ENCODE measurements around the gene KIAA1549. TPM values are rescaled to one million over a fixed set of nuclear protein-coding genes. Genes with fewer than 3 reads are reported as not detected.

KIAA1549 gene
- total RNA-seq, 4 donors from 2014 or later: 2.3 to 3.2 (median 2.8) TPM

DNA sequence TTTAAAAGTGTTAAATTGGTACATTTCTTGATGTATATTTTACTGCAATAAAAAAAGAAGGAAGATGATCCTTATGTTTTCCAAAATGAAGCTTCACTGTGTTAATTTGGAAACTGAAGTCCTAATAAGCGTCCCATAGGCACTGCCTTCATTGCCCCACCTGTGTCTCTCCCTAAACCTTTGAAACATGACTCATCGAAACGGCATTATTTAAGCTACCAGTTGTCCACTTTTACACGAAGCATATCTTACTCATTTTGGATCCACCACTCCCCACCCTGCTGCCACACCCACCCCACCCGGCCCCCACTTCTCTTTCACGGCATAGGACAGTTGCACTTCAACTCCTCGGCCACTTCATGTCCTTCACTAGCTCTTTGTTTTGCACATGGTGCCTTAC is 85.5 kb downstream of the KIAA1549 start:
- Histone ChIP-seq H3K36me3 (peaks cover 0 to 22% (median 4%) of the 10 kb centered on the region in 4 donors), H3K4me1 (peaks cover 0 to 5% (median 2%) of the 10 kb centered on the region in 4 donors)

DNA sequence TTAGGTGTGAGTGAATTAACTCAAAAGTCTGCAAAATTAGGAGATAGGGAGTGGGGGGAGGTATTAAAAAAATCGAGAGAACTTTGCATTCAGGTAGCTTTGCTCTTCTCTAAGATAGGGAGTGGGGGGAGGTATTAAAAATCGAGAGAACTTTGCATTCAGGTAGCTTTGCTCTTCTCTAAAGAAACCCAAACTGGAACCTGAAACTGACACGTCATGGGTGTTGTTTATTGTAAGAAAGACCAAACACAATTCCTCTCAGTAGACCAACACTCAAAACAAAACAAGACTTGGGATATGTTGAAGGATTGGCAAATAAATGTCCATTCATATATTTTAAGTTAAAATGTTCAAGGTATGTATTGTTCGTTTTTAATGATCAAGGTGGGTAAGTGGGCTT is 87.9 kb downstream of the KIAA1549 start:
- no peak for DNase-seq (ENCODE audit: extremely low spot score)
- no peaks in the 10 kb centered on the region for H3K9me3 ChIP-seq
- WGBS: 91% methylated on average over 4 of the region's 4 CpGs
- peaks cover 0 to 8% (median 2%) of the 10 kb centered on the region in 4 donors for H3K4me1 ChIP-seq
- intact Hi-C loops (cut with DNase I): no loop called here
- no peak overlapping the region for H3K27ac ChIP-seq (replicated peaks in 1 of 4)
- no peaks in the 10 kb centered on the region for H3K27me3 ChIP-seq
- TF ChIP-seq POLR2AphosphoS5 (IDR thresholded peaks at IDR 0.05) (no peak), POLR2A (IDR thresholded peaks at IDR 0.05; ENCODE audit: low read depth) (no peak), EP300 (IDR thresholded peaks at IDR 0.05) (no peak)
- TF ChIP-seq, protein P1, sequence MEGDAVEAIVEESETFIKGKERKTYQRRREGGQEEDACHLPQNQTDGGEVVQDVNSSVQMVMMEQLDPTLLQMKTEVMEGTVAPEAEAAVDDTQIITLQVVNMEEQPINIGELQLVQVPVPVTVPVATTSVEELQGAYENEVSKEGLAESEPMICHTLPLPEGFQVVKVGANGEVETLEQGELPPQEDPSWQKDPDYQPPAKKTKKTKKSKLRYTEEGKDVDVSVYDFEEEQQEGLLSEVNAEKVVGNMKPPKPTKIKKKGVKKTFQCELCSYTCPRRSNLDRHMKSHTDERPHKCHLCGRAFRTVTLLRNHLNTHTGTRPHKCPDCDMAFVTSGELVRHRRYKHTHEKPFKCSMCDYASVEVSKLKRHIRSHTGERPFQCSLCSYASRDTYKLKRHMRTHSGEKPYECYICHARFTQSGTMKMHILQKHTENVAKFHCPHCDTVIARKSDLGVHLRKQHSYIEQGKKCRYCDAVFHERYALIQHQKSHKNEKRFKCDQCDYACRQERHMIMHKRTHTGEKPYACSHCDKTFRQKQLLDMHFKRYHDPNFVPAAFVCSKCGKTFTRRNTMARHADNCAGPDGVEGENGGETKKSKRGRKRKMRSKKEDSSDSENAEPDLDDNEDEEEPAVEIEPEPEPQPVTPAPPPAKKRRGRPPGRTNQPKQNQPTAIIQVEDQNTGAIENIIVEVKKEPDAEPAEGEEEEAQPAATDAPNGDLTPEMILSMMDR (IDR thresholded peaks at IDR 0.05): no peak
- no peak overlapping the region for H3K4me3 ChIP-seq
- H3K36me3 ChIP-seq: peaks cover 0 to 16% (median 4%) of the 10 kb centered on the region in 4 donors

More for the DNA sequence above, 85.5 kb downstream of the KIAA1549 start:
- TF ChIP-seq, protein P1 (IDR thresholded peaks at IDR 0.05): no peak
- TF ChIP-seq POLR2A (IDR thresholded peaks at IDR 0.05; ENCODE audit: low read depth): no peak
- TF ChIP-seq EP300 (IDR thresholded peaks at IDR 0.05): no peak
- no peak for TF ChIP-seq POLR2AphosphoS5 (IDR thresholded peaks at IDR 0.05)
- H3K27ac ChIP-seq (replicated peaks in 1 of 4): no peak overlapping the region
- H3K4me3 ChIP-seq: no peak overlapping the region
- H3K27me3 ChIP-seq: no peaks in the 10 kb centered on the region
- DNase-seq (ENCODE audit: extremely low spot score): no peak
- WGBS: 90% methylated on average over 7 of the region's 7 CpGs
- intact Hi-C loops (cut with DNase I): no loop called here
- H3K9me3 ChIP-seq: no peaks in the 10 kb centered on the region

DNA sequence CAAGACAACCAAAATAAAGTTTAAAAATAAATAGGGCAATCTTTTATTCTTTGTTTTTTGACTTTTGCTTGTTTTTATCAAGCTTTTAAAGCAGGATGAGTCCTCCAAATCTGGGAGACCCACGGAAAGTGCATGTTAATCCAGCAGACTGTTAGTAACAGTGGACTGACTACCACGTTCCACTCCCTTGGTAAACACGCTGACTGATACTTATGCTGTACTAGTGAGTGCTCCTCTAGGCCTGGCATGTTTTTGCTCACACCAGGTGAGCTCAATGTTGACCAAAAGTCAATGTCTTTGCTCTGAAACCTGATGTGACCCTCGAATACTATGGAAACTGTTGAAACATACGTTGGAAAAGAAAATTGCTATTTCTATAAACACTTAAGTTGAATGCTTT is 88.4 kb downstream of the KIAA1549 start:
- H3K4me3 ChIP-seq: no peak overlapping the region
- H3K36me3 ChIP-seq: peaks cover 0 to 16% (median 4%) of the 10 kb centered on the region in 4 donors
- 85% methylated on average over 5 of the region's 5 CpGs for WGBS
- H3K9me3 ChIP-seq: no peaks in the 10 kb centered on the region
- intact Hi-C loops (cut with DNase I): no loop called here
- H3K27me3 ChIP-seq: no peaks in the 10 kb centered on the region
- DNase-seq (ENCODE audit: extremely low spot score): no peak
- TF ChIP-seq POLR2A (IDR thresholded peaks at IDR 0.05; ENCODE audit: low read depth): no peak
- TF ChIP-seq EP300 (IDR thresholded peaks at IDR 0.05): no peak
- TF ChIP-seq, protein P1 (IDR thresholded peaks at IDR 0.05): no peak
- no peak for TF ChIP-seq POLR2AphosphoS5 (IDR thresholded peaks at IDR 0.05)
- H3K4me1 ChIP-seq: peaks cover 0 to 8% (median 2%) of the 10 kb centered on the region in 4 donors
- H3K27ac ChIP-seq (replicated peaks in 1 of 4): no peak overlapping the region

DNA sequence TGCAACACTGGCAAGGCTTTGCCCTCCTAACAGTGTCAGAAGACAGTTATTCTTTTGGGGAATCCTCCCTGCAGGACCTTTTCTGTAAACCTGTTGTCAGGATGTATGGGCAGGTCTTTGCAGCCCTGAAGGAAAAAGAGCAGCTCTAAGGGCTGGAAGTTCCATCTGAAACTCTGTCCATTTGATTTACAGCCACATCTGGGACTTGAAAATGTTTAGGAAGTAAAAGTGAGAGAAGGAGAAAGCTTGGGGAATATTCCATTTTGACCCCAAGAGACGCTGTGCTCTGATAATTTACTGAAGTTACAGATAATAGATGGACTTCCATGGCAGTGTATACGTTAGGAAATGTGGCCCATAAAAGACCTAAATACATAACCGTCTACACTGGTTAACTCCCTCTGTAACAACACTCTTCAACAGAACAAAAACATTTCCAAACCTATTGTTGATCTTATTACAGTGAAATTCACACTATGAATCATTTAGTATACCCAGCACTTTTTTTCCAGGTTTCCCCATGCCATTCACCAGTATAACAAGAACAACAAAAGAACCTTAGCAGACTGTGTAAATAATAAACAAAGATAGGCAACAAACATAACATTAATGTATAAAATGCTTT is 89.1 kb downstream of the KIAA1549 start:
- TF ChIP-seq POLR2AphosphoS5 (IDR thresholded peaks at IDR 0.05): no peak
- TF ChIP-seq EP300 (IDR thresholded peaks at IDR 0.05): no peak
- TF ChIP-seq, protein P1 (IDR thresholded peaks at IDR 0.05): no peak
- TF ChIP-seq POLR2A (IDR thresholded peaks at IDR 0.05; ENCODE audit: low read depth): no peak
- H3K9me3 ChIP-seq: no peaks in the 10 kb centered on the region
- no peak overlapping the region for H3K4me3 ChIP-seq
- peaks cover 0 to 16% (median 4%) of the 10 kb centered on the region in 4 donors for H3K36me3 ChIP-seq
- 75% methylated on average over 3 of the region's 3 CpGs for WGBS
- H3K4me1 ChIP-seq: peaks cover 0 to 8% (median 2%) of the 10 kb centered on the region in 4 donors
- H3K27ac ChIP-seq (replicated peaks in 1 of 4): no peak overlapping the region
- DNase-seq (ENCODE audit: extremely low spot score): no peak
- intact Hi-C loops (cut with DNase I): no loop called here
- no peaks in the 10 kb centered on the region for H3K27me3 ChIP-seq
